NT2/D1 (cell line): ENCODE results near the gene FOXP2.

Source experiments
- DNase-seq: peaks from one replicate; pipeline ENCODE4 v3.0.0-alpha.2; 2011; ENCODE audit warnings: low read depth, low spot score
- H3K27me3 ChIP-seq: 2 replicates; pipeline ENCODE4 v1.6.0; 2011; ENCODE audit warnings: mild to moderate bottlenecking; ENCODE audit not compliant: insufficient read length, insufficient read depth
- H3K36me3 ChIP-seq: 2 replicates; pipeline ENCODE4 v1.6.1; 2011; ENCODE audit warnings: mild to moderate bottlenecking, low read length, mixed read lengths; ENCODE audit not compliant: insufficient read depth, insufficient read length
- H3K4me1 ChIP-seq: 2 replicates; pipeline ENCODE4 v1.5.1; 2011; ENCODE audit not compliant: insufficient read depth, insufficient read length
- H3K4me3 ChIP-seq: 2 replicates; pipeline ENCODE4 v1.5.1; 2011; ENCODE audit warnings: low read depth; ENCODE audit not compliant: insufficient read length
- H3K9ac ChIP-seq: 2 replicates; pipeline ENCODE4 v1.6.0; 2011; ENCODE audit warnings: low read depth; ENCODE audit not compliant: insufficient read length
- H3K9me3 ChIP-seq: 2 replicates; pipeline ENCODE4 v1.5.1; 2011; ENCODE audit warnings: mild to moderate bottlenecking, low read length; ENCODE audit not compliant: insufficient read depth
- SUZ12 ChIP-seq: IDR thresholded peaks from 2 replicates; pipeline ENCODE4 v1.6.1; 2011; ENCODE audit not compliant: insufficient read length, insufficient read depth; ENCODE audit errors: extremely low read depth
- YY1 ChIP-seq: IDR thresholded peaks from 2 replicates; pipeline ENCODE4 v1.6.1; 2011; ENCODE audit not compliant: insufficient read length, insufficient read depth
- ZNF274 ChIP-seq: IDR thresholded peaks from 2 replicates; pipeline ENCODE4 v1.6.1; 2011; ENCODE audit warnings: mild to moderate bottlenecking, low read depth, low read length

Gene FOXP2

DNA sequence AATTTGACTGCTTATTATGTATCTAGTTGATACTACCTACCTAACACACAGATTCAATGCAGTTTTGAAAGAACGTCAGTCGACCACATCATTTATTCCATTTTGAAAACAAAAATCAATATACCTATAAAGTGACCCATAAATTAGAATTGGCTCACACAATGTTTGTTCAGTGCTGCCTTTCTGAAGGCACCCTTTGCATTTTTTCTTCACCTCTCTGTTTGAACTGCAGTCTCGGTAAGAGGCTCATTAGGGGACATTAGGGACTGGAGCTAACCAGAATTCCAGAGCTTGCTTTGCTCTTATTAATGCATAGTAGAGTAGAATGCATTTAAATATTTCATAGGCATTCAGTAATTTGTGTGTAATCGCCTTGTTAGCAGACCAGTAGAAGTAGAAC lies 234.1 kb downstream of the FOXP2 start:
- no peak for TF ChIP-seq SUZ12
- TF ChIP-seq ZNF274 = no peak
- no peak for TF ChIP-seq YY1
- H3K4me3 ChIP-seq = no peak overlapping the region
- H3K36me3 ChIP-seq = no peaks in the 10 kb centered on the region
- H3K27me3 ChIP-seq = no peaks in the 10 kb centered on the region
- H3K4me1 ChIP-seq = no peaks in the 10 kb centered on the region
- H3K9ac ChIP-seq = no peak overlapping the region
- no peak for DNase-seq
- H3K9me3 ChIP-seq = no peaks in the 10 kb centered on the region

DNA sequence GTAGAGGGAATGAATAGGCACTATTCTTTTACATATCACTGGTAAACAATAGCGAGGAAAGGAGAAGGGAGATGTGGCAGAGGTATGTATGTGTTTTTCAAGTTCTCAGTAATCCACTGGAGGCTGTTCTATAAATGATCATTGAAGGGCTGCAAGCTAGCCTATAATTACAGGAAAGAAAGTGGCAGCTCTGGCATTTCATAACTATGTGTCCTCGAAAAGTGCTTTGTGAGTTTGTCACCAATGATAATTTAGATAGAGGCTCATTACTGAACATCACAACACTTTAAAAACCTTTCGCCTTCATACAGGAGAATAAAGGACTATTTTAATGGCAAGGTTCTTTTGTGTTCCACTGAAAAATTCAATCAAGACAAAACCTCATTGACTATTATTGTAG lies 235.1 kb downstream of the FOXP2 start:
- Histone ChIP-seq H3K4me3 (no peak overlapping the region), H3K27me3 (no peaks in the 10 kb centered on the region), H3K4me1 (no peaks in the 10 kb centered on the region), H3K9ac (no peak overlapping the region), H3K9me3 (no peaks in the 10 kb centered on the region), H3K36me3 (no peaks in the 10 kb centered on the region)
- no peak for DNase-seq
- TF ChIP-seq YY1 (no peak), SUZ12 (no peak), ZNF274 (no peak)

DNA sequence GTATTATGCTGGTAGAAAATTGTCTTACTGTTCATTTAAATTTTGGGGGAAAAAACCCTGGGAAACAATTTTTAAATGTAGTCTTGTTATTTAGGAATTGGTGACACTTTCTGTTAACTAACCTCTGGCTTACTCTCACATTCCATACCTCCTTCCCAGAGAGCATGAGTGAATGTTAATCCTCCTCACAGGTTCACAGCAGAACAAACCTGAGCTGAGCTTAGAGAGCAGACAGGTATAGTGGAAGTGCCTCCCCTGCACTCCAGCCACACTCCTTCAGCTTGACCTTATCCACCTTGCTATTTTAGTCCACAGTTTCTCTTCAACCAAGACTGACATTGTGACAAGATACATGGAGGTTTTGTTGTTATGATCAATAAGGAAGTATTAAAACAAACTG lies 235.9 kb downstream of the FOXP2 start:
- no peaks in the 10 kb centered on the region for H3K27me3 ChIP-seq
- no peaks in the 10 kb centered on the region for H3K9me3 ChIP-seq
- H3K4me3 ChIP-seq = no peak overlapping the region
- no peaks in the 10 kb centered on the region for H3K36me3 ChIP-seq
- H3K4me1 ChIP-seq = no peaks in the 10 kb centered on the region
- TF ChIP-seq ZNF274 (no peak), SUZ12 (no peak), YY1 (no peak)
- peak; percentile 33 for DNase-seq
- no peak overlapping the region for H3K9ac ChIP-seq

DNA sequence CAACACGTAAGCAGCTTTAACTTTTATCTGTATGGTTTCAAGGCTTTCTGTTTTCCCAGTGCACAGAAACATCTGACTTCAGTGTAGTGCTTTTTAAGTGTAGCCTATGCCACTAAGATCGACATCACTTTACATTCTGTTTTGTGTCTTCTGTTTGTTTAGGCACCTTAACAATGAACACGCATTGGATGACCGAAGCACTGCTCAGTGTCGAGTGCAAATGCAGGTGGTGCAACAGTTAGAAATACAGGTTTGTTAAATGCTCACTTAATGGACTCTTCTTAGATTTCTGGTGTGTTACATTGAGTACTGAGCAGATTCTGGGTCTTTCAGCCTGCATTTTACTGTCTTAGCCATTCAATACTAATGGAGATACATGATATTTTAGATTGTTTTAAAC lies 237.4 kb downstream of the FOXP2 start:
- Histone ChIP-seq H3K9ac (no peak overlapping the region), H3K4me1 (no peaks in the 10 kb centered on the region), H3K27me3 (no peaks in the 10 kb centered on the region), H3K36me3 (no peaks in the 10 kb centered on the region), H3K9me3 (no peaks in the 10 kb centered on the region), H3K4me3 (no peak overlapping the region)
- no peak for DNase-seq
- TF ChIP-seq YY1 (no peak), ZNF274 (no peak), SUZ12 (no peak)

DNA sequence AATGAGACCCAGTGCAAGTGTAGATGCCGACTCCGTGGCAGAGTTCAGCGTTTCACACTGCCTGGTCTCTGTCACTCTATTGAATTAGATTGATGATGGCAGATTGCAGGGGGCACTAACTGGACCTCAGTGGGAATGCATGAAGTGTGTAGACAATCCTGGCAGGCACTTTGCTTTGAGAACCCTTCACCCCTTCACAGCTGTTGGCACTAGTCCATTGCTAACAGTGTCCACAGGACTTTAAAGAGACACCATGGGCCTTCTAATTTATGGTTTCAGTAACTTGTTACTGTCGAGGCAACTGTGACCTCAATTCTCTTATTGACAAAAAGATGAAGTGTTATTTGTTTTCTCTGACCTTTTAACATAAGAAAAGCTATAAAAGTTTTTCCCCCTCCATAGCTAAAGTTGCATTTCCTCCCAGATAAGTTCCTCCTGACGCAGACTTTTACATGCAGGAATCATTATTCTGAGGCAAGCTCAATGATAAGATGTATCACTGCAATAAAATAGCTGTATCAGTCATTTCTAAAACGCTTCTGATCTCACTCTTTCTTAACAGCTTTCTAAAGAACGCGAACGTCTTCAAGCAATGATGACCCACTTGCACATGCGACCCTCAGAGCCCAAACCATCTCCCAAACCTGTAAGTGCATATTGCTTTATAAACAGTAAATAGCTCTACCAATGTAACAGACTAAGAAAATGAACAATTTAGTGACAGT lies 238.9 kb downstream of the FOXP2 start:
- DNase-seq = no peak
- no peak overlapping the region for H3K9ac ChIP-seq
- H3K4me3 ChIP-seq = no peak overlapping the region
- no peaks in the 10 kb centered on the region for H3K9me3 ChIP-seq
- no peak for TF ChIP-seq ZNF274
- TF ChIP-seq YY1 = no peak
- no peak for TF ChIP-seq SUZ12
- H3K4me1 ChIP-seq = no peaks in the 10 kb centered on the region
- H3K27me3 ChIP-seq = no peaks in the 10 kb centered on the region
- no peaks in the 10 kb centered on the region for H3K36me3 ChIP-seq

DNA sequence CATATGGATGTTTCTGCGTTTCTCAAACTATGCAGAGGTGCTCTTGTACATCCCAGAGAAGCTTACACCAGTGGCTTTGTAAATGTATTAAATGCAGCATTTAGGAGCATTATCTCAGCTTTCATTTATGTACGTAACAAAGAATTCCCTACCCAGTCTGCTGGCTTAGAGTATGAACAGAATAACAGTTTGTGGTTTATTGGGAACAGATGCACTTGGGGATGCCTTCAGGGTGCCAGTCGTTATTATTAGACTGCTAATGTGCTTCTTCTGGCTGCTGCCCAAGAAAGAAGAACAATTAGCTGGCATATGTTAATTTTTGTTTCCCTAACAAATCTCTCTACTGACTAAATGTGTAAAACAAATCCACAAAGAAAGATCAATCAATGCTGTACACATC lies 241.9 kb downstream of the FOXP2 start:
- Histone ChIP-seq H3K4me1 (no peaks in the 10 kb centered on the region), H3K4me3 (no peak overlapping the region), H3K9ac (no peak overlapping the region), H3K9me3 (no peaks in the 10 kb centered on the region), H3K36me3 (no peaks in the 10 kb centered on the region), H3K27me3 (no peaks in the 10 kb centered on the region)
- TF ChIP-seq YY1 = no peak
- no peak for TF ChIP-seq SUZ12
- no peak for TF ChIP-seq ZNF274
- DNase-seq = no peak

DNA sequence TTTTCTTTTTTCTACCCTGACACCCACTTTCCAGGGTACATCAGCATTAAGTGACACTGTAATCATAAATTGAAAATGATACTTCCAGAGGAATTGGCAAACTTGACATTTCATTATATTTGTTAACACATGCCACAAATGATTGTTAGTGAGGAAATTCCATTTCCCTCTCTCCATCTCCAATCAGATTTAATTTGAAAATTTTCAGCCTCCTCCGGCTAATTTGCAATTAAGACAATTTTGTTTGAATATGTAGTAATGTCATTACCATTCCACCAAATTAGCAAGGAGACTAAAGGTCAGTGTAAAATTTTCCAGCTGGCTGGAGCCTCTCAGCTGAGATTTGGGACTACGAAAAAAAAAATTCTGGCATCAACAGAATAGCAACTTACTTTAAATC lies 242.7 kb downstream of the FOXP2 start:
- Histone ChIP-seq H3K4me3 (no peak overlapping the region), H3K36me3 (no peaks in the 10 kb centered on the region), H3K4me1 (no peaks in the 10 kb centered on the region), H3K9me3 (no peaks in the 10 kb centered on the region), H3K9ac (no peak overlapping the region), H3K27me3 (no peaks in the 10 kb centered on the region)
- no peak for DNase-seq
- TF ChIP-seq ZNF274 (no peak), SUZ12 (no peak), YY1 (no peak)

DNA sequence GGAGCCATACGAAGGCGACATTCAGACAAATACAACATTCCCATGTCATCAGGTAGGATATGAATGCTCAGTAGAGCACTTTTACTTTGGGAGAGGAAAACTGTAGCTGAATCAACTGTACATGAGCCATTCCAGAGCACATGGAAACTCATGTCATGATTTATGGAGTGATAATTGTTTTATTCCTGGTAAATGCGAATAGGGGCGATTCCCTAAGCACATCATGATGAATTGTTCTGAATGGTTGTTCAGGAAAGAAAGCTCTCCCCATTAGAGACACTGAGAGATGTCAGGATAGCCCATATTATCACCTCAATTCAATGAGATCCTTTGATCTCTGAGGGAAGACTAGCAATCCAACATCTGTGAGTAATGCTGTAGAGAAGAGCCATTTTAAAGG lies 243.6 kb downstream of the FOXP2 start:
- TF ChIP-seq YY1 = no peak
- Histone ChIP-seq H3K4me3 (no peak overlapping the region), H3K4me1 (no peaks in the 10 kb centered on the region)

More for the DNA sequence above, 243.6 kb downstream of the FOXP2 start:
- no peaks in the 10 kb centered on the region for H3K9me3 ChIP-seq
- H3K36me3 ChIP-seq = no peaks in the 10 kb centered on the region
- DNase-seq = no peak
- H3K9ac ChIP-seq = no peak overlapping the region
- no peaks in the 10 kb centered on the region for H3K27me3 ChIP-seq
